AG20443 (cell line): Measurements from ENCODE around the gene TOLLIP.
A peak's percentile ranks its signal among the peaks of the same experiment; 100 is the strongest.

Experiments
- DNase-seq: peaks from one replicate; pipeline ENCODE4 v3.0.0; 2012; ENCODE audit warnings: low spot score, mixed read lengths

TOLLIP gene

GRCh38 chr11:1231396-1232020 is 77.9 kb downstream of the TOLLIP start:
- DNase-seq: no peak

GRCh38 chr11:1230456-1231395 is 78.7 kb downstream of the TOLLIP start:
- DNase-seq: no peak

- DNase-seq: no peak
These were observed 79.3 kb downstream of the TOLLIP start for GRCh38 chr11:1230121-1230455.

- no peak for DNase-seq
These were observed 79.8 kb downstream of the TOLLIP start for GRCh38 chr11:1229471-1230120.

GRCh38 chr11:1228921-1229451 is 80.4 kb downstream of the TOLLIP start:
- no peak for DNase-seq

GRCh38 chr11:1228101-1228821 is 81.2 kb downstream of the TOLLIP start:
- DNase-seq: no peak

GRCh38 chr11:1227551-1228100 is 81.8 kb downstream of the TOLLIP start:
- no peak for DNase-seq

GRCh38 chr11:1226986-1227550 is 82.4 kb downstream of the TOLLIP start:
- DNase-seq: peak; percentile 67

GRCh38 chr11:1226226-1226985 is 83.0 kb downstream of the TOLLIP start:
- no peak for DNase-seq

GRCh38 chr11:1225386-1226225 is 83.8 kb downstream of the TOLLIP start:
- DNase-seq: no peak

- no peak for DNase-seq
These were observed 84.7 kb downstream of the TOLLIP start for GRCh38 chr11:1224491-1225385.
